Caki2 (cell line): Measurements from ENCODE around the gene PHACTR2. TPM values are rescaled to one million over a fixed set of nuclear protein-coding genes. Genes with fewer than 3 reads are reported as not detected.
A peak's percentile ranks its signal among the peaks of the same experiment; 100 is the strongest.
"Not testable (repeated sequence)": the region's sequence is repeated elsewhere in the genome, so short reads cannot be mapped to it uniquely, and the experiment has no call there.

ENCODE experiments used
- DNase-seq: peaks from one replicate; pipeline ENCODE4 v3.0.0-alpha.2; 2015; ENCODE audit warnings: low read depth
- in situ Hi-C: cut with HindIII; loops from 2 replicates; pipeline ENCODE4 v1.10.0; 2016; ENCODE audit warnings: low sequenced_read_pairs, low pct_unique_long_range_greater_than_20kb, mixed read lengths
- total RNA-seq: library from RNA; depleted of rRNA; stranded (reverse); fragments of >200 nt; shearing (Covaris generic); gene quantifications from 2 replicates; pipeline ENCODE4 v1.2.3, GENCODE V29; 2014; ENCODE audit warnings: low replicate concordance

PHACTR2 gene
- total RNA-seq, 1 experiment from 2014 or later = 7.6 TPM

DNA sequence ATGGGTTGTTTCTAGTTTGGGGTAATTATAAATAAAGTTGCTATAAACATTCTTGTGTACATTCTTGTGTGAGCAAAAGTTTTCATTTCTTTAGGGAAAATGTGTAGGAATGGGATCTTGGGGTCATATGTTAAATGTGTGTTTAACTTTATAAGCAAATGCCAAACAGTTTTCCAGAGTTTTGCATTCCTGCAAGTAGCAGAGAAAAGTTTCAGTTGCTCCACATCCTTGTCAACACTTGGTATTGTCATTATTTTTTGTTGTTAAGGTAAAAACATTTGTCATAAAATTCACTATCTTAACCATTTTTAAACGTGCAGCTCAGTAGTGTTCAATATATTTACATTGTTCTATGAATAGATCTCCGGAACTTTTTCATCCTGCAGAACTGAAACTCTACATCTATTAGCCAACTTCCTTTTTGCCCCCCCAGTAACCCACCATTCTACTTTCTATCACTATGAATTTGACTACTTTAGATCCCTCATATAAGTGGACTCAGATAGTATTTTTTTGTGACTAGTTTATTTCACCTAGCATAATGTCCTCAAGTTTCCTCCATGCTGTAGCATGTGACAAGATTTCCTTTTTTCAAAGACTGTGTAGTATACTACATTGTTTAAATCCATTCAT is 48.4 kb downstream of the PHACTR2 start:
- in situ Hi-C loops = no loop called here
- no peak for DNase-seq

DNA sequence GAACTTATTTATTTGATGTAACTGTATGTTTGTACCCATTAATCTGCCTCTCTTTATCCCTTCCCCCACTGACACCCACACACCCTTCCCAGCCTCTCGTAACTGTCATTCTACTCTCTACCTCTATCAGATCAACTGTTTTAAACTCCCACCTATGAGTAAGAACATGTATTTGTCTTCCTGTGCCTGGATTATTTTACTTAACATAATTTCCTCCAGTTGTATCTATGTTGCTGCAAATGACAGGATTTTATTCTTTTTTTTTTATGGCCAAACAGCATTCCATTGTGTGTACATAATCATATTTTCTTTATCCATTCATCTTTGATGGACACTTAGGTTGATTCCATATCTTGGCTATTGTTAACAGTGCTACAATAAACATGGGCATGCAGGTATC is 49.3 kb downstream of the PHACTR2 start:
- DNase-seq = no peak
- in situ Hi-C loops = no loop called here

DNA sequence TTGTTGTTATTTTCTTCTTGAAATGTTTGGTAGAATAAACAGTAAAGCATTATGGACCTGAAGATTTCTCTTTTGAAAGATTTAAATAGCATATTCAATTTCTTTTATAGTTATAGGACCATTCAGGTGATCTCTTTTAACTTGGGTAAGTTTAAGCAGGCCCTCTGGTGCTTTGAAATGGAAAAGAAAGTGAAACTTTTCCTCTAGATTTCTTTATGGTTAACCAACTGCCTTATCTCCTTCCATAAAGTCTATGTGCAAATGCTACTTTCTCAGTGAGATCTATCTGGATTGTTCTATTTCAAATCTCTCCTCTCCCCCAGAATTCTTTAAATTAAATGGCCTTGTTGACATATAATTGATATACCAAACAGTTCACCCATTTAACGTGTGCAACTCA is 54.0 kb downstream of the PHACTR2 start:
- in situ Hi-C loops = no loop called here
- no peak for DNase-seq

DNA sequence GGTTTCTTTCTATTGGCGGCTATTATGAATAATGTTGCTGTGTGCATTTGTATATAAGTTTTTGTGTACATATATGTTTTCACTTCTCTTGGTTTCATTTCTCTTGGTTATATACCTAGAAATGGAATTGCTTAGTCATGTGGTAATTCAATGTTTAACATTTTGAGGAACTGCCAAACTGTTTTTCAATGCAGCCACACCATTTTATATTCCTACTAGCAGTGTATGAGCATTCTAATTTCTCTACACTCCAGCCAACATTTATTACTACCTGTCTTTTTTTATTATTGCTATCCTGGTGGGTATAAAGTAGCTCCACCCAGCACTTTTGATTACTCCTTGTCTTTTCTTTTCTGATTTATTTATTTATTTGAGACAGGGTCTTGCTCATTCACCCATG is 54.8 kb downstream of the PHACTR2 start:
- no peak for DNase-seq
- in situ Hi-C loops = no loop called here

- in situ Hi-C loops = no loop called here
- no peak for DNase-seq
These were observed 55.7 kb downstream of the PHACTR2 start for GRCh38 chr6:143733510-143733909.

DNA sequence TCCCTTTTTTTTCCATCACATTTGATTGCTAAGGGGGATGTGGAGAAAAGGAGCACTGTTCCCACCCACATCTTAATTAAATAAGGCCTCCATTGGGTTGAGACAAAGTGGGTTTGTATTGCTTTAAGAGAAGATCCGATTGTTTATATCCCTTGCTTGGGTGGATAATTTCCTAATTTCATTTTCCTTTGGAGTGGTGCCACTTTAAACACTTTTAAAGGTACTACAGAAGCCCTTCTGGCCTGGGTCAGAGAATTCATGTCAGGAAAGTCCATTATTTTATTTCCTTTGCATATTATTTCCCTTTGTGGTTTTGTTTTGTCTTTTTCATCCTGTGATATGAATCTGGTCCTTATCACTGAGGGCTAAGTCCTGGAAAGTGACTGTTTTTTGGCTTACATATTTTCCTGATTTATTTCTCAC is 56.9 kb downstream of the PHACTR2 start:
- in situ Hi-C loops = no loop called here

DNA sequence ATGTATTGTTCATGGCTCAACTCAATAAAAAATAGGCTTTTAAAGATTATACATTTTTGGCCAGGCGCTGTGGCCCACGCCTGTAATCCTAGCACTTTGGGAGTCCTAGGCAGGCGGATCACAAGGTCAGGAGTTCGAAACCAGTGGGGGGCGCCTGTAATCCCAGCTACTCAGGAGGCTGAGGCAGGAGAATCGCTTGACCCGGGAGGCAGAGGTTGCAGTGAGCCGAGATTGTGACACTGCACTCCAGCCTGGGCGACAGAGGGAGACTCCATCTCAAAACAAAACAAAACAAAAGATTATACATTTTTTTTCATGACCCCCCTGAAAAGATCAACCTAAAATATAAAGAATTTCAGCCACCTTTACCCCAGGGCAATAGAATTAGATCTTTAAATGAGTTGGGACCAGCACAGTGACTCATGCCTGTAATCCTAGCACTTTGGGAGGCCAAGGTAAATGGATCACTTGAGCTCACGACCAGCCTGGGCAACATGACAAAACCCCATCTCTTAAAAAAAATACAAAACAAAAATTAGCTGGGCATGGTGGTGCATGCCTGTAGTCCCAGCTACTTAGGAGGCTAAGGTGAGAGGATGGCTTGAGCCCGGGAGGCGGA is 60.4 kb downstream of the PHACTR2 start:
- not testable (repeated sequence) for DNase-seq

More for the DNA sequence above, 56.9 kb downstream of the PHACTR2 start:
- no peak for DNase-seq

GRCh38 chr6:143739341-143739851 is 61.6 kb downstream of the PHACTR2 start:
- DNase-seq = no peak
- in situ Hi-C loops = no loop called here

More for the DNA sequence above, 60.4 kb downstream of the PHACTR2 start:
- in situ Hi-C loops = not testable (repeated sequence)

GRCh38 chr6:143740213-143740612 is 62.4 kb downstream of the PHACTR2 start:
- in situ Hi-C loops = no loop called here
- DNase-seq = no peak

DNA sequence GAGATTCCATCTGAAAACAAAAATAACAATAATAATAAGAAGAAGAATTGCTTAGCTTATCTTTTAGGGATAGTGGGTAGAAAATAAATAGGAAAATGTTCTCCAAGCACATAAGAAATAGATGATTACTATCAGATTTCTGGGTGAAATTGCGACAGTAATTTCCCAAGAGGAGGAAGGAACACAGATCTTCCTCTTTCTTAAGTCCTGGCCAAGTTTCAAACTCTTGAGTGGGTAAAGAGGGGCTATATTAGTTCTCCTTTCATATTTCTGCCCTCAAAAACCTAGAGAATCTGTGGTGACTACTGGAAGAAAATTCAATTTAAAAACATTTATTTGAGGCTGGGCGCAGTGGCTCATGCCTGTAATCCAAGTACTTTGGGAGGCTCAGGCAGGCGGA is 63.7 kb downstream of the PHACTR2 start:
- in situ Hi-C loops = no loop called here
- DNase-seq = no peak

DNA sequence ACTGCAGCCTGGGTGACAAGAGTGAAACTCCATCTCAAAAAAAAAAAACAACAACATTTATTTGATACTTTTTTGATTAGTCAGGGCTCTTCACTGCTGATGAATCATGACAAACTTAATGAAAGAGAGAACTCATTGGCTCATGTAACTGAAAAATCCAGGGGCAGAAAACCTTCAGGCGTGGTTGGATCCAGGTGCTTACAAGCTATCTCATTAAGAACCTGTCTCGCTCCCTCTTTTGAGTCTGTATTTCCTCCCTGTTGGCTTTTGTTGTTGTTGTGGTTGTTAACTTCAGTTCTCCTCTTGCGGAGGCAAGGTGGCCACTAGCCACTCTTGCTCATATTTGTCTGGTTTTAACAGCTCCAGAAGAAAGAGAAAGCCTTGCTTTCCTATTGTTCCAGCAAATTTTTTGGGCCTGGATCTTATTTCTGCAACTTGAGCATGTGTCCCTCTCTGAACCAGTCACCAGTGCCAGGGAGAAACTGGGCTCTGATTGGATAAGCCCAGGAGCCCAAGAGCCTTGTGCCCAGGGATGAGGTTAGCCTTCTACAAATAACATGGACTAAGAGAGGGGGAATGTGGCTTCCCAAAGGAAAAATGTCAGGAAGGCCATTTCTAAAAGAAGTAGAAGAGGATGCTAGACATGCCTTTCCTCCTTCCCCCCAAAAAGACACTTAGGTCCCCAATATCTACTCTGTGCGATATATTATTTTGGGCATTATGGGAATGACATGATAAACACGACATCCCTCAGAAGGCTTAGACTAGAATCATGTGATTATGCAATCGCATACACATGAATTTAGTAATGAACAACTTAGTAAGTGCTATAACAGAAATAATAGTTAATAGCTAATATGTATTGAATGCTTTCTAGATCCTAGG is 64.5 kb downstream of the PHACTR2 start:
- DNase-seq = no peak
- in situ Hi-C loops = no loop called here

DNA sequence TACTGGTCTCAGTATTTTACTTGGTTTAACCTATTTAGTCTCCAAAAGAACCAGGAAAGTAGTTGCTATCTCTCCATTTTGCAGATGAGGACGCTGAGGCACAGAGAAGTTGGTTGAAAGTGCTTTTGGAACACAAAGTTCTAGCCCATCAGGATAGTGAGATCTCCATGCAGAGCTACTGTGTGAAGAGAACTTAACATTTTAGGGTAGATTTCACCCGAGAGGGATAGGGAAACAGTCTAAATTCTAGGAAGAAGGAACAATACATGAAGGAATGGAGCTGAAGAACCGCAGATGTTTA is 65.1 kb downstream of the PHACTR2 start:
- DNase-seq = no peak
- in situ Hi-C loops = no loop called here

DNA sequence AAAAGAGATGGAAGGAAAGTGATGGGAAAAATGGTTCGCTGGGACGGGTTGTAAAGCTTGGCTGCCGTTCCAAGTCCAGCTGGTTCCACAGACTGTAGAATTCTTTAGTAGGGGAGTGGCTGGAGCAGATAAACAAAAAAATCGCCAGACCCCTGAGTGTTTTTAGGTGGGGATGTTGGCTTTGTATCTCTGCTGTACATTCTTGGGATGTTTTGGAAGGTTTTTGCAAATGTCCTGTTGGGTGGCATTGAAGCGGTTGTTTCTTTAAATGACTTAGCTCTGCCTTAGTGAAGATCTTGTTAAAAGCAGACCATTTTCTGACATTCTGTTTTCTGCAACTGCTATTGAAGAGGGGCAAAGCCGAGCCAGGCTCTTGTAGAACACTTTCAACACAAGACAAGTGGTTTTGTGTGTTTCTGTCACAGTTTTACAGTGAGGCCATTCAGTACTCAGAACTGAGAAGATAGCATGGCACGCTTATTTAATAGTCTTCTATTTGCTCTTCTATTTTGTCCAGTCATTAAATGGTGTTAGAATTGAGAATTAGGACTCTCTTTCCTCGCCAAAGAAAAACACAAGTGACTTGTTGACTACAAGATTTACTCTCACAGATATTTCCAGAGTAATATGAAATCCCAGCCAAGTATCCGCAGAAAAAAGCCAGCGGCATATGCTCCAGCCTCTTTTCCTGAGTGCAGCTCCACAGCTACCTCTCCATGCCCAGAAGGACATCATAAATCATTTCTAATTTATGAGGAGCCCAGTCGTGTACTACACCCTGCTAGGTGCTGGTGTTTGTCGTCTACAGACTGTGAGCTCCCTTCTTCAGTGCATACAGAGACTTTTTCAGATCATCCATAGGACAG is 65.8 kb downstream of the PHACTR2 start:
- DNase-seq = no peak
- in situ Hi-C loops = no loop called here

- in situ Hi-C loops = no loop called here
- DNase-seq = peak; percentile 14
These were observed 66.9 kb downstream of the PHACTR2 start for GRCh38 chr6:143744551-143745165.

- in situ Hi-C loops = no loop called here
These were observed 67.7 kb downstream of the PHACTR2 start for GRCh38 chr6:143745166-143746133.

DNA sequence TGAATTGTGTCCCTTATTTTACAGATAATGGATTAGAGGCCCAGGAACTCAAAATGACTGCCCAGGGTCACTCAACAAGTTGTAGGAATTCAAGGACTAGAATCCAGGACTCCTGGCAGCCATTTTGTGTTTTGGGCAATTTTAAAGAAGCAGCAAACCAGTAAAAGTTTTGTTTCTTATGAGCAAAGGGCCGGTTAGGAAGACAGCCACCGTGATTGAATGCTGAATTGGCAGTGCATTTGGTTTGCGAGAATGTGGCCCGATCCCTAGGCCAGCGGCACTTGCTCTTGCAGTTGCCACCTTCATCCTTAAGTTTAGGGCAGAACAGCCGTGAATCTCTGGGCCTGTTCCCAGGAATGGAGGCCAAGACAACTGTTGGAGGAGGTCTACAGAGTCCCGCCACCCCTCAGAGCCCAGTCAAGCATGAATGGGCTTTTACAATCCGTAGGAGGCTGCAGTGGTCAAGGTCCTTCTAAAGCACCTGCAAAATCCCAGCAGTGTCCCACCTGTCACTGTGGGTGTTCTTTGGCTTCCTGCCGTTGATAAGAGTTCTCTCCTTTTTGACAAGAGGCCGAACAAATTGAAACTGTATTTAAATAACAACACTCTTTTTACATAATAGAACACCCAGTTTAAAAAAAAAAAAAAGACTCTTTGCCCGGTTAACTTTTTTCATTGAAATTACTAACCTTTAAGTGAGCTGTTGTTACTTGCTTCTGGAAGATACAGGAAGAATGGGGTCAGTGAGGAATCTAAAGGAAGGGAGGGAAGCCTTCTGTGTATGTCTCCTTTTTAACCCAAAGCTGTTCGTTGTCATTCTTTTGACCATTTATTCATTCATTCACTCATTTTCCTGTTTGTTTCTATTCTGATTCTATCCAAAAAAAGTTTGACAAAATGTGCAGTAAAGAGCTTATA is 68.7 kb downstream of the PHACTR2 start:
- in situ Hi-C loops = no loop called here
- no peak for DNase-seq

More at GRCh38 chr6:143745166-143746133, 67.7 kb downstream of the PHACTR2 start:
- DNase-seq = peak; percentile 51
